HepG2 (cell line): ENCODE measurements around the gene PCYT2. TPM values are rescaled to one million over a fixed set of nuclear protein-coding genes. Genes with fewer than 3 reads are reported as not detected.

Experiments used
- ATF4 ChIP-seq, 2 experiments: fragments of 450-650 bp in 1 of 2; sonication (generic) in 1 of 2; formaldehyde crosslinking; IDR thresholded peaks; 2 replicates each; pipeline versions ENCODE4 v1.5.0 to v1.8.0; 2020 to 2022; ENCODE audit warnings: mild to moderate bottlenecking in 1 of 2, missing genetic modification reagents in 1 of 2
- ETV5 ChIP-seq: IDR thresholded peaks from 2 replicates; pipeline ENCODE4 v1.6.1; 2018; ENCODE audit warnings: missing biosample characterization, missing genetic modification reagents, inconsistent platforms, borderline replicate concordance
- FOXO1 ChIP-seq: sonication (generic); formaldehyde crosslinking; IDR thresholded peaks from 2 replicates; pipeline ENCODE4 v1.4.0; 2020; ENCODE audit warnings: missing genetic modification reagents
- HINFP ChIP-seq: sonication (generic); formaldehyde crosslinking; IDR thresholded peaks from 2 replicates; pipeline ENCODE4 v1.4.0; 2020; ENCODE audit warnings: low read depth, mild to moderate bottlenecking, missing genetic modification reagents
- HNF4G ChIP-seq, 2 experiments: sonication (generic) in 1 of 2; formaldehyde crosslinking in 1 of 2; IDR thresholded peaks; 2 replicates each; pipeline versions ENCODE4 v1.4.0 to v1.6.1; 2011 to 2020; ENCODE audit warnings: borderline replicate concordance in 2 of 2, low read depth in 2 of 2, mild to moderate bottlenecking in 2 of 2, low read length in 1 of 2, missing genetic modification reagents in 1 of 2, moderate library complexity in 1 of 2
- HNRNPK ChIP-seq: fragments of 200-400 bp; formaldehyde crosslinking; IDR thresholded peaks from 2 replicates; pipeline ENCODE4 v1.6.1; 2018; ENCODE audit warnings: low read length, low read depth, moderate library complexity, mild to moderate bottlenecking; ENCODE audit not compliant: poor library complexity, severe bottlenecking
- KLF9 ChIP-seq: IDR thresholded peaks from 2 replicates; pipeline ENCODE4 v1.6.1; 2016; ENCODE audit warnings: low read depth
- KMT2B ChIP-seq: IDR thresholded peaks from 2 replicates; pipeline ENCODE4 v1.6.1; 2016; ENCODE audit warnings: missing genetic modification reagents, missing compliant biosample characterization
- MAF1 ChIP-seq: sonication (generic); formaldehyde crosslinking; IDR thresholded peaks from 2 replicates; pipeline ENCODE4 v1.5.0; 2020; ENCODE audit warnings: missing genetic modification reagents, borderline replicate concordance
- MZF1 ChIP-seq: sonication (generic); formaldehyde crosslinking; IDR thresholded peaks from 2 replicates; pipeline ENCODE4 v1.8.1; 2023; ENCODE audit warnings: mild to moderate bottlenecking, missing genetic modification reagents, borderline replicate concordance
- NCOA1 ChIP-seq: sonication (generic); formaldehyde crosslinking; IDR thresholded peaks from 2 replicates; pipeline ENCODE4 v1.9.0; 2021; ENCODE audit warnings: missing genetic modification reagents
- PPARG ChIP-seq: conservative IDR thresholded peaks from 2 replicates; pipeline ENCODE4 v1.6.1; 2016; ENCODE audit warnings: missing biosample characterization, missing genetic modification reagents
- YEATS4 ChIP-seq: sonication (generic); formaldehyde crosslinking; IDR thresholded peaks from 2 replicates; pipeline ENCODE4 v1.4.0; 2020; ENCODE audit warnings: missing genetic modification reagents, borderline replicate concordance
- ZNF501 ChIP-seq: sonication (generic); formaldehyde crosslinking; IDR thresholded peaks from 2 replicates; pipeline ENCODE4 v1.5.1; 2020; ENCODE audit warnings: mild to moderate bottlenecking, moderate library complexity, missing genetic modification reagents
- ZNF556 ChIP-seq: sonication (generic); formaldehyde crosslinking; IDR thresholded peaks from 2 replicates; pipeline ENCODE4 v1.4.0; 2020; ENCODE audit warnings: mild to moderate bottlenecking, missing genetic modification reagents, borderline replicate concordance
- ZNF607 ChIP-seq: sonication (generic); formaldehyde crosslinking; IDR thresholded peaks from 2 replicates; pipeline ENCODE4 v1.5.1; 2020; ENCODE audit warnings: missing genetic modification reagents, mild to moderate bottlenecking, borderline replicate concordance
- ZNF709 ChIP-seq: sonication (generic); formaldehyde crosslinking; IDR thresholded peaks from 2 replicates; pipeline ENCODE4 v1.5.0; 2020; ENCODE audit warnings: mild to moderate bottlenecking, missing genetic modification reagents
- polyA plus RNA-seq, 8 experiments: library from polyadenylated mRNA; depleted of rRNA in 3 of 8; stranded (reverse) in 7 of 8; unstranded in 1 of 8; fragments of >200 nt; fragmentation: Illumina TruSeq in 4 of 8; extraction: Trizol in 4 of 8; gene quantifications; 2 replicates each; pipeline versions ENCODE4 v1.2.1 to v1.2.3, GENCODE V29; 2011 to 2016; ENCODE audit warnings: low read depth in 4 of 8, missing spikeins in 1 of 8, mixed read lengths in 1 of 8; ENCODE audit not compliant: insufficient read depth in 1 of 8
- total RNA-seq, 5 experiments: library from RNA; depleted of rRNA; stranded (reverse); fragments of >200 nt; fragmentation: Illumina TruSeq; extraction: Trizol; gene quantifications; 2 replicates each; pipeline ENCODE4 v1.2.3, GENCODE V29; 2016; ENCODE audit warnings: low read depth in 1 of 5
- TF ChIP-seq, protein P1 (sequence below): sonication (generic); formaldehyde crosslinking; IDR thresholded peaks from 2 replicates; pipeline ENCODE4 v1.4.0; 2020; ENCODE audit warnings: missing genetic modification reagents
- TF ChIP-seq, protein P2 (sequence below): IDR thresholded peaks from 2 replicates; pipeline ENCODE4 v1.6.1; 2016; ENCODE audit warnings: missing genetic modification reagents, missing compliant biosample characterization
- TF ChIP-seq, protein P3 (sequence below): sonication (generic); formaldehyde crosslinking; IDR thresholded peaks from 2 replicates; pipeline ENCODE4 v1.5.0; 2020; ENCODE audit warnings: missing genetic modification reagents, mild to moderate bottlenecking, borderline replicate concordance
- TF ChIP-seq, protein P4 (sequence below): IDR thresholded peaks from 2 replicates; pipeline ENCODE4 v1.6.1; 2016; ENCODE audit warnings: missing compliant biosample characterization, missing genetic modification reagents, borderline replicate concordance

Gene PCYT2
- total and polyA plus RNA-seq, 2 of the 13 experiments (the other 11 are each of a cell fraction or from before 2014, with no cell fraction given), result 147 to 297 TPM

GRCh38 chr17:81925860-81926450 lies 14.8 kb upstream of the PCYT2 start (continued):
- TF ChIP-seq ZNF607 (peak; percentile 8; the same call in 1 of the 2 replicates), ZNF501 (CRISPR knock-in tag) (0 out of 2 replicates have a peak, but pooled peaks have one; percentile 51), HNRNPK (no peak), ETV5 (no peak), ATF4 (CRISPR knock-in tag; IDR thresholded peaks at IDR 0.05) (no peak), KMT2B (CRISPR knock-in tag) (no peak), HINFP (CRISPR knock-in tag) (peak; percentile 28; the same call in 1 of the 2 replicates), FOXO1 (CRISPR knock-in tag) (0 out of 2 replicates have a peak, but pooled peaks have one; percentile 11), PPARG (no peak), ZNF556 (CRISPR knock-in tag) (0 out of 2 replicates have a peak, but pooled peaks have one; percentile 37), ZNF709 (no peak), NCOA1 (CRISPR knock-in tag) (no peak), MZF1 (CRISPR knock-in tag) (no peak), YEATS4 (CRISPR knock-in tag) (no peak), HNF4G (IDR thresholded peaks at IDR 0.05; ENCODE audit: borderline replicate concordance, low read depth, low read length) (no peak), HNF4G (CRISPR knock-in tag; IDR thresholded peaks at IDR 0.05; ENCODE audit: borderline replicate concordance, low read depth) (no peak), KLF9 (CRISPR knock-in tag) (no peak), MAF1 (no peak)
- TF ChIP-seq, protein P1, sequence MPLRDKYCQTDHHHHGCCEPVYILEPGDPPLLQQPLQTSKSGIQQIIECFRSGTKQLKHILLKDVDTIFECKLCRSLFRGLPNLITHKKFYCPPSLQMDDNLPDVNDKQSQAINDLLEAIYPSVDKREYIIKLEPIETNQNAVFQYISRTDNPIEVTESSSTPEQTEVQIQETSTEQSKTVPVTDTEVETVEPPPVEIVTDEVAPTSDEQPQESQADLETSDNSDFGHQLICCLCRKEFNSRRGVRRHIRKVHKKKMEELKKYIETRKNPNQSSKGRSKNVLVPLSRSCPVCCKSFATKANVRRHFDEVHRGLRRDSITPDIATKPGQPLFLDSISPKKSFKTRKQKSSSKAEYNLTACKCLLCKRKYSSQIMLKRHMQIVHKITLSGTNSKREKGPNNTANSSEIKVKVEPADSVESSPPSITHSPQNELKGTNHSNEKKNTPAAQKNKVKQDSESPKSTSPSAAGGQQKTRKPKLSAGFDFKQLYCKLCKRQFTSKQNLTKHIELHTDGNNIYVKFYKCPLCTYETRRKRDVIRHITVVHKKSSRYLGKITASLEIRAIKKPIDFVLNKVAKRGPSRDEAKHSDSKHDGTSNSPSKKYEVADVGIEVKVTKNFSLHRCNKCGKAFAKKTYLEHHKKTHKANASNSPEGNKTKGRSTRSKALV (CRISPR knock-in tag), result no peak
- TF ChIP-seq, protein P2, sequence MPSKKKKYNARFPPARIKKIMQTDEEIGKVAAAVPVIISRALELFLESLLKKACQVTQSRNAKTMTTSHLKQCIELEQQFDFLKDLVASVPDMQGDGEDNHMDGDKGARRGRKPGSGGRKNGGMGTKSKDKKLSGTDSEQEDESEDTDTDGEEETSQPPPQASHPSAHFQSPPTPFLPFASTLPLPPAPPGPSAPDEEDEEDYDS (CRISPR knock-in tag), result no peak
- TF ChIP-seq, protein P3, sequence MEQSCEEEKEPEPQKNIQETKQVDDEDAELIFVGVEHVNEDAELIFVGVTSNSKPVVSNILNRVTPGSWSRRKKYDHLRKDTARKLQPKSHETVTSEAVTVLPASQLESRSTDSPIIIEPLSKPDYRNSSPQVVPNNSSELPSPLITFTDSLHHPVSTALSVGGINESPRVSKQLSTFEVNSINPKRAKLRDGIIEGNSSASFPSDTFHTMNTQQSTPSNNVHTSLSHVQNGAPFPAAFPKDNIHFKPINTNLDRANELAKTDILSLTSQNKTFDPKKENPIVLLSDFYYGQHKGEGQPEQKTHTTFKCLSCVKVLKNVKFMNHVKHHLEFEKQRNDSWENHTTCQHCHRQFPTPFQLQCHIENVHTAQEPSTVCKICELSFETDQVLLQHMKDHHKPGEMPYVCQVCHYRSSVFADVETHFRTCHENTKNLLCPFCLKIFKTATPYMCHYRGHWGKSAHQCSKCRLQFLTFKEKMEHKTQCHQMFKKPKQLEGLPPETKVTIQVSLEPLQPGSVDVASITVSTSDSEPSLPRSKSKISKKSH, result no peak
- TF ChIP-seq, protein P4, sequence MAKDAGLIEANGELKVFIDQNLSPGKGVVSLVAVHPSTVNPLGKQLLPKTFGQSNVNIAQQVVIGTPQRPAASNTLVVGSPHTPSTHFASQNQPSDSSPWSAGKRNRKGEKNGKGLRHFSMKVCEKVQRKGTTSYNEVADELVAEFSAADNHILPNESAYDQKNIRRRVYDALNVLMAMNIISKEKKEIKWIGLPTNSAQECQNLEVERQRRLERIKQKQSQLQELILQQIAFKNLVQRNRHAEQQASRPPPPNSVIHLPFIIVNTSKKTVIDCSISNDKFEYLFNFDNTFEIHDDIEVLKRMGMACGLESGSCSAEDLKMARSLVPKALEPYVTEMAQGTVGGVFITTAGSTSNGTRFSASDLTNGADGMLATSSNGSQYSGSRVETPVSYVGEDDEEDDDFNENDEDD (CRISPR knock-in tag), result no peak
